Skeletal muscle cell (primary cell): ENCODE results near the gene LRRFIP2.
A peak's percentile ranks its signal among the peaks of the same experiment; 100 is the strongest.

Experiments used
- DNase-seq: peaks from one replicate; pipeline ENCODE4 v3.0.0-alpha.2; 2010; ENCODE audit warnings: low read depth
- H3K4me3 ChIP-seq: 2 replicates; pipeline ENCODE4 v1.5.1; 2011; ENCODE audit warnings: low read depth, mild to moderate bottlenecking, control low read depth, low read length, moderate library complexity

LRRFIP2 gene

GRCh38 chr3:37190667-37191066, 16.3 kb upstream of the LRRFIP2 start:
- no peak for DNase-seq

GRCh38 chr3:37189109-37189508, 14.7 kb upstream of the LRRFIP2 start:
- H3K4me3 ChIP-seq, result no peak overlapping the region
- no peak for DNase-seq

More at GRCh38 chr3:37190667-37191066, 16.3 kb upstream of the LRRFIP2 start:
- no peak overlapping the region for H3K4me3 ChIP-seq

DNA sequence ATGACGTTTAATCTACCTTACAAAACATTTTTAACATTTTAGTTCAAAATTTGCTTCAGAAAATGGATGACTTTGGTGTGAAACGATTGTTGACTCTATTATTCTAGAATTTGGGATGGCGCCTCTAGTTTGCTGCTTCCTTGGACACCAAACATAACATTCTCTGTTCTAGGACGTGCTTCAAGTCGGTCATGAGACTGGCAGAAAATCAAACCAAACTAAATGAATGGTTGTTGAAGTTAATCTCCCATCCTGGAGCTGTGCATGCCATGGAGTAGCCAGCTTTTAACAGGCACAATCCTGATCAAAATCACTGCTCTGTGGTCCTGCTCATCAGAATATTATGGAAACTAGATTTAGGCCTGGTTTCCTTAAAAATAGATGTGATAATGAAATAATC, 9.6 kb upstream of the LRRFIP2 start:
- H3K4me3 ChIP-seq, result no peak overlapping the region
- DNase-seq, result no peak

DNA sequence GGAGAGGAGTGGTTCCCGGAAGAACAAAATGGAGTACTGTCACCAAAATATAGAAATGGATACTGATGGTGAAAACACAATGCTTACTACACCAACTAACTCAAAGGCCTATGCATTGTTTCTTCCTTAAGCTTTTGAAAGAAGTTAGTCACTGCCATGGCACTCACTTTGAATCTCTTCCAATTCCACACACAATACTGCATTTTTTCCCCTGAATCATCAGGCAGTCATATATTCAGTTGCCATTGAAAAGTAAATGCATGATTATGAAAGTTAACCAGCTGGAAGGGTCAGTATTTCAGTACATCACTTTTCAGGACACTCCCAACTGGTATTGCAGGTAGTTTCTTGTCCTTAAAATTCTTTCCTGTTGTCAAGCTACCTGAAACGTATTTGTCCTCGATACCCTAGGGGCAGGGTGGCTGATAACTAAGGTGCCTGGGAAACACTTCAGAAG, 9.0 kb upstream of the LRRFIP2 start:
- DNase-seq, result peak; percentile 84
- no peak overlapping the region for H3K4me3 ChIP-seq

DNA sequence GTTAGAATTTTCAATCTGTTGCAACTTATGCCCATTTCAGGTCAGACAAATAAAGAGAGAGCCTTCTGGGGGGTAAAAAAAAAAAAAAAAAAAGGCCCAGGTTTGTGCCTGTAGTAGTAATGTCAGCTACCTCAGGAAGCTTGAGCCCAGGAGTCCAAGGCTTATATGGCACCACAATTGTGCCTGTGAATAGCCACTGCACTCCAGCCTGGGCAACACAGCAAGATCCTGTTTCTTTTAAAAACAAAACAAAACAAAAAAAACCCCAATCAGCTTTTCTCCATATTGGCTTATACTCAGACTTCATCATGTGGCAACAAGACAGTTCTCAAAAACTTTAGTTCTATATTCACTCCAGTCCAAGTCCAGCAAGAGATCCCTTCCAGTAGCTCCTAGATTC, 8.4 kb upstream of the LRRFIP2 start:
- H3K4me3 ChIP-seq, result no peak overlapping the region
- no peak for DNase-seq

GRCh38 chr3:37181756-37182155, 7.4 kb upstream of the LRRFIP2 start:
- no peak for DNase-seq
- H3K4me3 ChIP-seq, result no peak overlapping the region

- no peak overlapping the region for H3K4me3 ChIP-seq
- no peak for DNase-seq
These were observed 5.0 kb upstream of the LRRFIP2 start for GRCh38 chr3:37179144-37179967.

GRCh38 chr3:37173806-37174205, 576 bp downstream of the LRRFIP2 start:
- no peak overlapping the region for H3K4me3 ChIP-seq
- no peak for DNase-seq

GRCh38 chr3:37171144-37171543, 3.2 kb downstream of the LRRFIP2 start:
- no peak overlapping the region for H3K4me3 ChIP-seq
- DNase-seq, result no peak

GRCh38 chr3:37170513-37170912, 3.9 kb downstream of the LRRFIP2 start:
- no peak for DNase-seq
- H3K4me3 ChIP-seq, result no peak overlapping the region

DNA sequence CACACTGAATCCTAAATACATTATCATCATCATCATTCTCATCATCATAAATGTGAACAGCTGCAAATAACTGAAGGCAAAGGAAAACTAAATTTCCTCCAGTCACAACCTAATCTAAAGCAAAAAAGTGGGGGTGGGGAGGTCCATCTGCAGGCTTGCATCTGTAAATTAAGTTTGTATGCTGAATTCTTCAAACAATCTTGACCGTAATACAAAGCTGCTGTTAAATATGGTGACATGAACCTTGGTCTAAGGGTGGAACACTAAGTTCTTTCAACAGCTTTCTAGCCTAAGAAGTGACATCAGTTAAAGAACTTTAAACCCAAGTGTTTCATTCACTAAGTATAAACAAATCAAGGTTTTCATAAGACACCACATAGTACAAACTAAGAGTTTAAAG, 4.3 kb downstream of the LRRFIP2 start:
- no peak overlapping the region for H3K4me3 ChIP-seq
- no peak for DNase-seq

GRCh38 chr3:37168896-37169295, 5.5 kb downstream of the LRRFIP2 start:
- no peak overlapping the region for H3K4me3 ChIP-seq
- no peak for DNase-seq

GRCh38 chr3:37163262-37164015, 10.9 kb downstream of the LRRFIP2 start:
- no peak overlapping the region for H3K4me3 ChIP-seq
- peak; percentile 58 for DNase-seq

GRCh38 chr3:37162501-37163245, 11.7 kb downstream of the LRRFIP2 start:
- H3K4me3 ChIP-seq, result no peak overlapping the region
- no peak for DNase-seq

DNA sequence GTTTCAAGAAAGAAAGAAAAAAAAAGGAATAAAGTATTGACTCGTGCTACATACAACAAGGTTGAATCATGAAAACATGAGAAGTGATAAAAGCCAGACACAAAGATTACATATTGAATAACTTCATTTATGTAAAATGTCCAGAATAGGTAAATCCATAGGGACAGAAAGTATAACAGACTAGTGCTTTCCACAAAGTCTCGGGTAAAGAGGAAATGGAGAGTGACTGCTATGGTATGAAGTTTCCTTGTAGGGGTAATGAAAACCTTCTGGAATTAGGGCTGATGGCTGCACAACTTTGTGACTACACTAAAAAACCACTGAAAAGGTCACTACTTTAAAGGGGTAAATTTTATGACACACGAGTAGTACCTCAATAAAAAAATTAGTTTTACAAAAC, 13.0 kb downstream of the LRRFIP2 start:
- no peak overlapping the region for H3K4me3 ChIP-seq
- no peak for DNase-seq

- DNase-seq, result no peak
- no peak overlapping the region for H3K4me3 ChIP-seq
These were observed 18.6 kb downstream of the LRRFIP2 start for GRCh38 chr3:37155782-37156181.

GRCh38 chr3:37154668-37155314, 19.6 kb downstream of the LRRFIP2 start:
- no peak for DNase-seq
- no peak overlapping the region for H3K4me3 ChIP-seq

DNA sequence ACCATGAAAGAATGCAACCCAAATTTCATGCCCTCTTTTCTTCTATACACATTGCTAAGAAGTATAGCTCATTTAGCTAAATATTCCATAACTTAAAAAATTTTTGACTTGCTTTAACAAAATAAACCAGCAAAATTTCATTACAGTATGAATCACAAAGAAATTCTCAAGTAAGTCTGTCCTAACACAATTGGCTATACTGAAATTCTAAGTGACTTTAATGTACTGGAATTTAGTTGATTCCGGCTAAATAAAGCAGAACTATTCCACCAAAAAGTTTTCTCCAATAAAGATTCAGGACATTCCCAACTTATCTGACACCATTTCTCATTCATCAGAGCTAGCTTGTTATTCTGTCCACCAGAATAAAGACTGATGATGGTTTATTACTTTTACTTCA, 23.8 kb downstream of the LRRFIP2 start:
- no peak for DNase-seq
- H3K4me3 ChIP-seq, result no peak overlapping the region

- no peak for DNase-seq
- H3K4me3 ChIP-seq, result no peak overlapping the region
These were observed 25.1 kb downstream of the LRRFIP2 start for GRCh38 chr3:37149257-37149656.

DNA sequence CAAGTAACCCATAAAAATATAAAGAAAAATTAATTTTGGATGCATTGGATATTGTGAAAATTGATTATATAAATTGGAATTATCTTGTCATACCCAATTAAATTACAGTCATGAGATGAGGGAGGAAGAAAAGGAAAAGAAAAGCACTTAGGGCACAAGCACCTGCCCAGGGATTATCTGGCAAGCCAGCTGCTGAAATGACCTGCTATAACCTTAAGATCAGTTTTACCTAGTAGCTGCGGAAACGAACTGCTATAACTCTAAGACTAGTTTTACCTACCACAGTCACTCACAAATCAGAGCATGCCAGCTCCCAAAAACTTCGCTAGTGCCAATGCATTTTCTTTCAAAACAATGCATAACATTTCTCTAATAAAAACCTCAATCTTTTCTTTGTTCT, 26.2 kb downstream of the LRRFIP2 start:
- DNase-seq, result no peak
- no peak overlapping the region for H3K4me3 ChIP-seq
